WERI-Rb-1 (cell line): ENCODE data around the gene SETSIP.

ENCODE experiments used
- DNase-seq: peaks from one replicate; pipeline ENCODE4 v3.0.0-alpha.2; 2020
- H3K27ac ChIP-seq: fragments of 250-450 bp; sonication (Bioruptor Pico); 2 replicates; pipeline ENCODE4 v1.5.1; 2020; ENCODE audit warnings: mild to moderate bottlenecking, moderate library complexity
- H3K27me3 ChIP-seq: fragments of 250-450 bp; sonication (Bioruptor Pico); 2 replicates; pipeline ENCODE4 v1.5.1; 2021; ENCODE audit warnings: mild to moderate bottlenecking, low read depth, moderate library complexity; ENCODE audit not compliant: insufficient read depth, severe bottlenecking
- H3K36me3 ChIP-seq: fragments of 250-450 bp; sonication (Bioruptor Pico); 2 replicates; pipeline ENCODE4 v1.5.1; 2020; ENCODE audit warnings: mild to moderate bottlenecking, moderate library complexity
- H3K4me3 ChIP-seq: 2 replicates; pipeline ENCODE4 v1.5.1; 2011; ENCODE audit warnings: low read depth, mild to moderate bottlenecking, control low read depth, low read length
- H3K9me3 ChIP-seq: fragments of 250-450 bp; sonication (Bioruptor Pico); 2 replicates; pipeline ENCODE4 v1.5.1; 2021; ENCODE audit warnings: mild to moderate bottlenecking, moderate library complexity; ENCODE audit not compliant: severe bottlenecking
- TF ChIP-seq, protein P1 (sequence below): IDR thresholded peaks from 2 replicates; pipeline ENCODE4 v1.5.1; 2011; ENCODE audit warnings: low read depth, mild to moderate bottlenecking, control low read depth, inconsistent platforms, low read length

Gene SETSIP

DNA sequence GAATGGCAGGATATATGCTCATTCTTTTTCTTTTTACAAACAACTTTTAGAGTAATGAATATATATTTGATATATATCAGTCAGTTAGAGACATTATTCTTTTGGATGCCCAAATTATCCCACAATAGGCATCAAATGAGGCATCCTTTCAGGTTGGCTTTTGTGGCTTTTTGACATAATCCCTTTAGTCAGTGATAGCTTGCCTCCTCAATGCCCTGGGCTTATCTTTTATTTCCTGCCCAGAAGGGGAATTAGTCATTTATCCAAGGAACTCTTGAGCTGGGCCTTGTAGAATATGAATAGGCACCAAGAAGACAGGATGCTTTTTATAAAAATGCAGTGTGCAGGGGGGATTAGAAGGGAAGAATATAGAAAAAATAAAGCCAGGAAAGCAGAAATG, 23.3 kb downstream of the SETSIP start:
- Histone ChIP-seq H3K27me3 (no peaks in the 10 kb centered on the region), H3K36me3 (no peaks in the 10 kb centered on the region), H3K27ac (no peak overlapping the region), H3K4me3 (no peak overlapping the region), H3K9me3 (no peaks in the 10 kb centered on the region)
- no peak for DNase-seq
- TF ChIP-seq, protein P1, sequence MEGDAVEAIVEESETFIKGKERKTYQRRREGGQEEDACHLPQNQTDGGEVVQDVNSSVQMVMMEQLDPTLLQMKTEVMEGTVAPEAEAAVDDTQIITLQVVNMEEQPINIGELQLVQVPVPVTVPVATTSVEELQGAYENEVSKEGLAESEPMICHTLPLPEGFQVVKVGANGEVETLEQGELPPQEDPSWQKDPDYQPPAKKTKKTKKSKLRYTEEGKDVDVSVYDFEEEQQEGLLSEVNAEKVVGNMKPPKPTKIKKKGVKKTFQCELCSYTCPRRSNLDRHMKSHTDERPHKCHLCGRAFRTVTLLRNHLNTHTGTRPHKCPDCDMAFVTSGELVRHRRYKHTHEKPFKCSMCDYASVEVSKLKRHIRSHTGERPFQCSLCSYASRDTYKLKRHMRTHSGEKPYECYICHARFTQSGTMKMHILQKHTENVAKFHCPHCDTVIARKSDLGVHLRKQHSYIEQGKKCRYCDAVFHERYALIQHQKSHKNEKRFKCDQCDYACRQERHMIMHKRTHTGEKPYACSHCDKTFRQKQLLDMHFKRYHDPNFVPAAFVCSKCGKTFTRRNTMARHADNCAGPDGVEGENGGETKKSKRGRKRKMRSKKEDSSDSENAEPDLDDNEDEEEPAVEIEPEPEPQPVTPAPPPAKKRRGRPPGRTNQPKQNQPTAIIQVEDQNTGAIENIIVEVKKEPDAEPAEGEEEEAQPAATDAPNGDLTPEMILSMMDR = no peak

GRCh38 chr1:92045766-92046495, 29.3 kb downstream of the SETSIP start:
- no peak overlapping the region for H3K4me3 ChIP-seq
- TF ChIP-seq, protein P1 = no peak
- no peak for DNase-seq
- no peaks in the 10 kb centered on the region for H3K36me3 ChIP-seq
- H3K27me3 ChIP-seq = no peaks in the 10 kb centered on the region
- H3K9me3 ChIP-seq = no peaks in the 10 kb centered on the region
- no peak overlapping the region for H3K27ac ChIP-seq

GRCh38 chr1:92043621-92044020, 31.6 kb downstream of the SETSIP start:
- TF ChIP-seq, protein P1 = no peak
- no peak for DNase-seq
- no peak overlapping the region for H3K27ac ChIP-seq
- no peaks in the 10 kb centered on the region for H3K36me3 ChIP-seq
- H3K4me3 ChIP-seq = no peak overlapping the region
- no peaks in the 10 kb centered on the region for H3K27me3 ChIP-seq
- no peaks in the 10 kb centered on the region for H3K9me3 ChIP-seq

GRCh38 chr1:92040971-92041370, 34.2 kb downstream of the SETSIP start:
- Histone ChIP-seq H3K27ac (no peak overlapping the region), H3K9me3 (no peaks in the 10 kb centered on the region), H3K4me3 (no peak overlapping the region), H3K27me3 (no peaks in the 10 kb centered on the region), H3K36me3 (no peaks in the 10 kb centered on the region)
- TF ChIP-seq, protein P1 = no peak
- DNase-seq = no peak

DNA sequence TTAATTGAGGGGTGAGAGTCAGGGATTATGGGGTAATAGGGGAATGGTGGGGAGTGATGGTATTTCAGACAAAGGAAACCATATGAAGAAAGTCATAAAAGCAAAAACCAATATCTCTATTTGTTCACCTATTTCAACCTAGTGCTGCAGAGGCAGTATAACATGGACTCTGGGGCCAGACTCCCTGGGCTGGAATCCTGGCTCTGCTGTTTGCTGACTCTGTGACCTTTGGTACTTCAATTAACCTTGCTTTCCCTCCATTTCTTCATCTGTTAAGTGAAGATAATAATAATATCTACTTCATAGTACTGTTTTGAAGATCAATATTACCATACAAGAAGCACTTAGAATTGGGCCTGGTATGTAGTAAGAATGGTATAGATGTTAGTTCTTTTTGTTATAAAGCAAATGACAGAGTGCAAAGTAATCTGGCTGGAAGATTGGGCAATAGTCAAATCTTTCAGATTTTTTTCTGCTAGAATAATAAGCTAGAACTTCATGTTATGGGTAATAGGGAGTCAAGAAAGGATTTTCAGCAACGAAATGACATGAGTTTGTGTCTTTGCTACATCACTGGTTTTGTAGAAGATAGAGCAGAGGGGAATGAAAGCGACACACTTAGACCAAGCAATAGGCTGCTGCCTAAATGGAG, 36.4 kb downstream of the SETSIP start:
- TF ChIP-seq, protein P1 = no peak
- Histone ChIP-seq H3K27me3 (no peaks in the 10 kb centered on the region), H3K27ac (no peak overlapping the region), H3K36me3 (no peaks in the 10 kb centered on the region), H3K9me3 (no peaks in the 10 kb centered on the region), H3K4me3 (no peak overlapping the region)
- no peak for DNase-seq
